ENCODE data around the gene DHX35. TPM values are rescaled to one million over a fixed set of nuclear protein-coding genes. Genes with fewer than 3 reads are reported as not detected.

Gene DHX35
- total and polyA plus RNA-seq, 2 of the 13 experiments (the other 11 are each of a cell fraction or from before 2014, with no cell fraction given), result 25.8 to 28.7 TPM

DNA sequence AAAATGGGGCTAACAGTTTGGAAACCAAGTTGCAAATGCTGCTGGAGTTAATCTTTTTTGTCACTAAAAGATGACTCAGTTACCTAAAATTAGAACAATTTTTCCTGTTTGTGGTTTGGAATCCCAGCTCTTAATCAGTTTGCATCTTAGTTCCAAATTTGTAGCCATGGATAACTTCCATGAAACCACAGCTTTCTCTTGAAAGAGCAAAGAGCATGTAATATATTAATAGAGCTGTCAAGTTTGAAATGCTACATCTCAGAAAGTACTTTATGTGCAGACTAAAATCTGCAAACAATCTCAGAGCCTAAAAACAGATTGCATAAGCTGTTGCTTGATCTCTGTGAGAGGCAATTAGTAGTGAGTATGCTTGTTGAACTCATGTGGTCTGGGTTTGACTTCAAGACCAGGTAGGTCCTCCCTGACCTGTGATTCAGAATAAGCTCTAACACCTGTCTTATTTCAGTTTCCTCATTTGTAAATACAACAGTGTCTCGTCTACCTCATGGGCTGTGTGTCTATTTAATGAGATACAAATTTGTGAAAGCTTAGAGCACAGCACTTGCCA lies 23.5 kb downstream of the DHX35 start:
- Histone ChIP-seq H3K9me3 (ENCODE audit: low read length) (no peaks in the 10 kb centered on the region), H3K4me3 (replicated peaks in 1 of 3; ENCODE audit: insufficient read depth in 1 of 3, low read depth in 2 of 3, low read length in 3 of 3) (no peak overlapping the region; a peak in 1 of 6 replicates), H4K20me1 (ENCODE audit: insufficient read depth, low read length) (no peaks in the 10 kb centered on the region), H3K9ac (ENCODE audit: insufficient read depth, low read depth, low read length) (peak overlapping the region; percentile 6; the same call in 1 of the 2 replicates), H3K4me2 (ENCODE audit: low read depth, low read length) (peak overlapping the region; percentile 29), H3K27ac (ENCODE audit: extremely low read length, insufficient read depth, low read length) (peak overlapping the region; percentile 43), H3K79me2 (ENCODE audit: insufficient read depth, low read length) (peaks cover 12% of the 10 kb centered on the region), H3K4me1 (ENCODE audit: insufficient read depth, low read length) (peaks cover 69% of the 10 kb centered on the region), H2AFZ (ENCODE audit: low read length) (no peak overlapping the region), H3K36me3 (replicated peaks in 1 of 2; ENCODE audit: control insufficient read depth in 1 of 2, insufficient read depth in 2 of 2, low read length in 2 of 2) (peaks cover 5 to 37% of the 10 kb centered on the region in 2 experiments; a peak in 4 of 5 replicates), H3K27me3 (ENCODE audit: control insufficient read depth in 1 of 2, insufficient read depth in 2 of 2, low read length in 2 of 2) (no peaks in the 10 kb centered on the region)
- ChIA-PET CTCF (ENCODE audit: low intra/inter-chr PET ratio, low total read pairs) (no interaction called here), POLR2A (interaction anchor here (1.0 to 1.5 kb wide), 2 partner anchors 10 to 60 kb away, joined by 4 to 6 read pairs; partner anchors contain the start of gene FAM83D)
- no TSS peak for BruUV-seq (replicated peaks)
- peak; percentile 69; the same call in 2 of the 3 replicates for ATAC-seq
- in situ Hi-C loops (cut with HindIII; ENCODE audit: extremely low pct_ligation_motif_present, low pct_unique_long_range_greater_than_20kb) (no loop called here), intact Hi-C loops (cut with micrococcal nuclease; ENCODE audit: unreplicated experiment) (no loop called here)
- WGBS (ENCODE audit: low lambda C conversion rate), result 51% methylated on average over 1 of the region's 1 CpG
- peak; percentile 73 for DNase-seq (ENCODE audit: low spot score)
- no peak for FAIRE-seq
- TF ChIP-seq HDAC2 (CRISPR knock-in tag; IDR thresholded peaks at IDR 0.05) (0 out of 2 replicates have a peak, but pooled peaks have one; percentile 24), SOX13 (IDR thresholded peaks at IDR 0.05) (no peak), SOX13 (CRISPR knock-in tag; conservative IDR thresholded peaks at IDR 0.05 in 1 of 2, IDR thresholded peaks at IDR 0.05 in 1 of 2) (peak in 1 of 2 experiments; percentile 56; a peak in 1 of 4 replicates), ARID2 (CRISPR knock-in tag; IDR thresholded peaks at IDR 0.05; ENCODE audit: borderline replicate concordance) (no peak), ZFP36 (IDR thresholded peaks at IDR 0.05; ENCODE audit: borderline replicate concordance, low read depth, low read length, partially characterized antibody) (no peak), FOXP1 (IDR thresholded peaks at IDR 0.05) (no peak), FOXP1 (CRISPR knock-in tag; IDR thresholded peaks at IDR 0.05) (peak; percentile 72; the same call in 1 of the 2 replicates), ZKSCAN8 (CRISPR knock-in tag; IDR thresholded peaks at IDR 0.05; ENCODE audit: borderline replicate concordance) (peak; percentile 54; the same call in 1 of the 2 replicates), FOXO1 (CRISPR knock-in tag; IDR thresholded peaks at IDR 0.05) (0 out of 2 replicates have a peak, but pooled peaks have one; percentile 50), TEAD3 (CRISPR knock-in tag; optimal IDR thresholded peaks at IDR 0.05; ENCODE audit: borderline replicate concordance) (peak; percentile 57)
- TF ChIP-seq, protein P1, sequence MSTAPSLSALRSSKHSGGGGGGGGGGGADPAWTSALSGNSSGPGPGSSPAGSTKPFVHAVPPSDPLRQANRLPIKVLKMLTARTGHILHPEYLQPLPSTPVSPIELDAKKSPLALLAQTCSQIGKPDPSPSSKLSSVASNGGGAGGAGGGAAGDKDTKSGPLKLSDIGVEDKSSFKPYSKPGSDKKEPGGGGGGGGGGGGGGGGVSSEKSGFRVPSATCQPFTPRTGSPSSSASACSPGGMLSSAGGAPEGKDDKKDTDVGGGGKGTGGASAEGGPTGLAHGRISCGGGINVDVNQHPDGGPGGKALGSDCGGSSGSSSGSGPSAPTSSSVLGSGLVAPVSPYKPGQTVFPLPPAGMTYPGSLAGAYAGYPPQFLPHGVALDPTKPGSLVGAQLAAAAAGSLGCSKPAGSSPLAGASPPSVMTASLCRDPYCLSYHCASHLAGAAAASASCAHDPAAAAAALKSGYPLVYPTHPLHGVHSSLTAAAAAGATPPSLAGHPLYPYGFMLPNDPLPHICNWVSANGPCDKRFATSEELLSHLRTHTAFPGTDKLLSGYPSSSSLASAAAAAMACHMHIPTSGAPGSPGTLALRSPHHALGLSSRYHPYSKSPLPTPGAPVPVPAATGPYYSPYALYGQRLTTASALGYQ (CRISPR knock-in tag; IDR thresholded peaks at IDR 0.05), result peak; percentile 32; the same call in 1 of the 2 replicates
- TF ChIP-seq, protein P2, sequence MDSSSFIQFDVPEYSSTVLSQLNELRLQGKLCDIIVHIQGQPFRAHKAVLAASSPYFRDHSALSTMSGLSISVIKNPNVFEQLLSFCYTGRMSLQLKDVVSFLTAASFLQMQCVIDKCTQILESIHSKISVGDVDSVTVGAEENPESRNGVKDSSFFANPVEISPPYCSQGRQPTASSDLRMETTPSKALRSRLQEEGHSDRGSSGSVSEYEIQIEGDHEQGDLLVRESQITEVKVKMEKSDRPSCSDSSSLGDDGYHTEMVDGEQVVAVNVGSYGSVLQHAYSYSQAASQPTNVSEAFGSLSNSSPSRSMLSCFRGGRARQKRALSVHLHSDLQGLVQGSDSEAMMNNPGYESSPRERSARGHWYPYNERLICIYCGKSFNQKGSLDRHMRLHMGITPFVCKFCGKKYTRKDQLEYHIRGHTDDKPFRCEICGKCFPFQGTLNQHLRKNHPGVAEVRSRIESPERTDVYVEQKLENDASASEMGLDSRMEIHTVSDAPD (CRISPR knock-in tag; IDR thresholded peaks at IDR 0.05), result peak; percentile 39; the same call in 1 of the 2 replicates
- TF ChIP-seq, protein P3, sequence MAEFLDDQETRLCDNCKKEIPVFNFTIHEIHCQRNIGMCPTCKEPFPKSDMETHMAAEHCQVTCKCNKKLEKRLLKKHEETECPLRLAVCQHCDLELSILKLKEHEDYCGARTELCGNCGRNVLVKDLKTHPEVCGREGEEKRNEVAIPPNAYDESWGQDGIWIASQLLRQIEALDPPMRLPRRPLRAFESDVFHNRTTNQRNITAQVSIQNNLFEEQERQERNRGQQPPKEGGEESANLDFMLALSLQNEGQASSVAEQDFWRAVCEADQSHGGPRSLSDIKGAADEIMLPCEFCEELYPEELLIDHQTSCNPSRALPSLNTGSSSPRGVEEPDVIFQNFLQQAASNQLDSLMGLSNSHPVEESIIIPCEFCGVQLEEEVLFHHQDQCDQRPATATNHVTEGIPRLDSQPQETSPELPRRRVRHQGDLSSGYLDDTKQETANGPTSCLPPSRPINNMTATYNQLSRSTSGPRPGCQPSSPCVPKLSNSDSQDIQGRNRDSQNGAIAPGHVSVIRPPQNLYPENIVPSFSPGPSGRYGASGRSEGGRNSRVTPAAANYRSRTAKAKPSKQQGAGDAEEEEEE (CRISPR knock-in tag; IDR thresholded peaks at IDR 0.05; ENCODE audit: borderline replicate concordance), result no peak
- TF ChIP-seq, protein P4, sequence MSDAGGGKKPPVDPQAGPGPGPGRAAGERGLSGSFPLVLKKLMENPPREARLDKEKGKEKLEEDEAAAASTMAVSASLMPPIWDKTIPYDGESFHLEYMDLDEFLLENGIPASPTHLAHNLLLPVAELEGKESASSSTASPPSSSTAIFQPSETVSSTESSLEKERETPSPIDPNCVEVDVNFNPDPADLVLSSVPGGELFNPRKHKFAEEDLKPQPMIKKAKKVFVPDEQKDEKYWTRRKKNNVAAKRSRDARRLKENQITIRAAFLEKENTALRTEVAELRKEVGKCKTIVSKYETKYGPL (CRISPR knock-in tag; IDR thresholded peaks at IDR 0.05), result peak; percentile 80; the same call in 1 of the 2 replicates

All from HepG2 (cell line).